ENCODE measurements around the gene PRR32. TPM values are rescaled to one million over a fixed set of nuclear protein-coding genes. Genes with fewer than 3 reads are reported as not detected.

The PRR32 gene
- polyA plus RNA-seq, 1 of the 3 experiments (the other 2 are of a cell fraction): not detected

- H3K27ac ChIP-seq (ENCODE audit: low read depth in 2 of 2, low read length in 1 of 2): no peak overlapping the region
- TF ChIP-seq IRF3 (IDR thresholded peaks at IDR 0.05; ENCODE audit: low read depth, low read length) (no peak), CTCF (IDR thresholded peaks at IDR 0.05) (no peak), SMC3 (IDR thresholded peaks at IDR 0.05; ENCODE audit: low read depth, low read length) (no peak), GABPA (IDR thresholded peaks at IDR 0.05; ENCODE audit: low read depth) (no peak), RFX5 (IDR thresholded peaks at IDR 0.05; ENCODE audit: low read length) (no peak), GATA2 (CRISPR knock-in tag; IDR thresholded peaks at IDR 0.05) (no peak), NFIC (IDR thresholded peaks at IDR 0.05; ENCODE audit: borderline replicate concordance) (no peak), FOXM1 (IDR thresholded peaks at IDR 0.05; ENCODE audit: low read depth) (no peak), ZBTB33 (IDR thresholded peaks at IDR 0.05; ENCODE audit: borderline replicate concordance, low read depth) (no peak), RXRA (IDR thresholded peaks at IDR 0.05; ENCODE audit: borderline replicate concordance, low read depth) (no peak), EZH2phosphoT487 (IDR thresholded peaks at IDR 0.05; ENCODE audit: borderline replicate concordance, low read depth) (no peak)
- TF ChIP-seq, protein P1, sequence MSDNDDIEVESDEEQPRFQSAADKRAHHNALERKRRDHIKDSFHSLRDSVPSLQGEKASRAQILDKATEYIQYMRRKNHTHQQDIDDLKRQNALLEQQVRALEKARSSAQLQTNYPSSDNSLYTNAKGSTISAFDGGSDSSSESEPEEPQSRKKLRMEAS (IDR thresholded peaks at IDR 0.05; ENCODE audit: low read depth): no peak
- TF ChIP-seq, protein P2, sequence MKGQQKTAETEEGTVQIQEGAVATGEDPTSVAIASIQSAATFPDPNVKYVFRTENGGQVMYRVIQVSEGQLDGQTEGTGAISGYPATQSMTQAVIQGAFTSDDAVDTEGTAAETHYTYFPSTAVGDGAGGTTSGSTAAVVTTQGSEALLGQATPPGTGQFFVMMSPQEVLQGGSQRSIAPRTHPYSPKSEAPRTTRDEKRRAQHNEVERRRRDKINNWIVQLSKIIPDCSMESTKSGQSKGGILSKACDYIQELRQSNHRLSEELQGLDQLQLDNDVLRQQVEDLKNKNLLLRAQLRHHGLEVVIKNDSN (IDR thresholded peaks at IDR 0.05; ENCODE audit: borderline replicate concordance, low read depth): no peak
- no peak overlapping the region for H3K9ac ChIP-seq
- DNase-seq: no peak
- no peaks in the 10 kb centered on the region for H3K79me2 ChIP-seq (ENCODE audit: insufficient read depth)
- no peaks in the 10 kb centered on the region for H3K36me3 ChIP-seq (replicated peaks in 1 of 2; ENCODE audit: control insufficient read depth in 1 of 2, insufficient read depth in 2 of 2, low read length in 1 of 2)
- H3K4me1 ChIP-seq (ENCODE audit: control insufficient read depth in 1 of 2, insufficient read depth in 2 of 2, low read depth in 1 of 2, low read length in 1 of 2): no peaks in the 10 kb centered on the region
- whole genome bisulfite sequencing (ENCODE audit: low lambda C conversion rate): 34% methylated on average over 2 of the region's 2 CpGs
- no peak overlapping the region for H3K4me2 ChIP-seq
- H3K9me3 ChIP-seq: no peaks in the 10 kb centered on the region
- H3K4me3 ChIP-seq (ENCODE audit: low read depth in 2 of 2, low read length in 1 of 2): no peak overlapping the region
- no peaks in the 10 kb centered on the region for H3K9me2 ChIP-seq
- H4K20me1 ChIP-seq (ENCODE audit: insufficient read depth): no peaks in the 10 kb centered on the region
- ChIA-PET CTCF (no interaction called here), POLR2A (no interaction called here)
- H3F3A ChIP-seq (replicated peaks; ENCODE audit: insufficient read depth): no peaks in the 10 kb centered on the region
- no peak overlapping the region for H2AFZ ChIP-seq (ENCODE audit: low read depth)
- H3K27me3 ChIP-seq (ENCODE audit: insufficient read depth): no peaks in the 10 kb centered on the region
These were observed 34.0 kb upstream of the PRR32 start for GRCh38 chrX:126785539-126785938.

Measured in SK-N-SH (cell line).